22Rv1 (cell line): ENCODE data around the gene ABCD3.

Experiments
- ZFX ChIP-seq: fragments of 450-650 bp; IDR thresholded peaks from 2 replicates; pipeline ENCODE4 v1.6.1; 2017; ENCODE audit warnings: antibody characterized with exemption, borderline replicate concordance
- TF ChIP-seq, protein P1 (sequence below): fragments of 450-650 bp; IDR thresholded peaks from 2 replicates; pipeline ENCODE4 v1.5.1; 2017; ENCODE audit warnings: mild to moderate bottlenecking

DNA sequence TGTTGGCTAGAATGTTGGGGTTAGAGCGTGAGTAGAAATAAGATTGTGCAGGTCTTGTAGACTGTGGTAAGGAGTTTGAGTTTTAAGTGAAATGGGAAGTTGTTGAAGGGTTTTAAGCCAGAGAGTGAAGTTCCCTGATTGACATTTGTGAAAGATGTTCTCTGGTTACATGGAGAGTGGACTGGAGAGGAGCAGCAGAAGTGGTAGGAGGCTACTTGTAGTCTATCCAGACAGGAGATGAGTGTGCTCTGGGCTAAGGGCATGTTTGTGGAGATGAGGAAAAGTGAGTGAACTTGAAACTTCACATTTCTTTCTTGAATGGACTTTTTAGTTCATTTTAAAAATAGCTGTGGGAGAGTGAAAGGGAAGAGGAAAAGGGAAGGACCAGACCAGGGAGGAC lies 86.4 kb downstream of the ABCD3 start:
- TF ChIP-seq ZFX: no peak
- TF ChIP-seq, protein P1, sequence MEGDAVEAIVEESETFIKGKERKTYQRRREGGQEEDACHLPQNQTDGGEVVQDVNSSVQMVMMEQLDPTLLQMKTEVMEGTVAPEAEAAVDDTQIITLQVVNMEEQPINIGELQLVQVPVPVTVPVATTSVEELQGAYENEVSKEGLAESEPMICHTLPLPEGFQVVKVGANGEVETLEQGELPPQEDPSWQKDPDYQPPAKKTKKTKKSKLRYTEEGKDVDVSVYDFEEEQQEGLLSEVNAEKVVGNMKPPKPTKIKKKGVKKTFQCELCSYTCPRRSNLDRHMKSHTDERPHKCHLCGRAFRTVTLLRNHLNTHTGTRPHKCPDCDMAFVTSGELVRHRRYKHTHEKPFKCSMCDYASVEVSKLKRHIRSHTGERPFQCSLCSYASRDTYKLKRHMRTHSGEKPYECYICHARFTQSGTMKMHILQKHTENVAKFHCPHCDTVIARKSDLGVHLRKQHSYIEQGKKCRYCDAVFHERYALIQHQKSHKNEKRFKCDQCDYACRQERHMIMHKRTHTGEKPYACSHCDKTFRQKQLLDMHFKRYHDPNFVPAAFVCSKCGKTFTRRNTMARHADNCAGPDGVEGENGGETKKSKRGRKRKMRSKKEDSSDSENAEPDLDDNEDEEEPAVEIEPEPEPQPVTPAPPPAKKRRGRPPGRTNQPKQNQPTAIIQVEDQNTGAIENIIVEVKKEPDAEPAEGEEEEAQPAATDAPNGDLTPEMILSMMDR: no peak
